Small intestine (tissue), 7 donors: ENCODE data around the gene CDC42BPB. TPM values are rescaled to one million over a fixed set of nuclear protein-coding genes. Genes with fewer than 3 reads are reported as not detected.

Source experiments
- DNase-seq, 2 donors: peaks; one replicate each; pipeline versions ENCODE4 v3.0.0 to v3.0.0-alpha.2; 2013
- FAIRE-seq: peaks from 2 replicates; lab custom pipeline; 2012; peaks lifted over from hg19 to GRCh38; lab: Jason Lieb, UNC
- H3K27ac ChIP-seq, 3 donors: one replicate each; pipeline ENCODE4 v1.5.1; 2013; ENCODE audit warnings: low read length in 2 of 3, mild to moderate bottlenecking in 2 of 3, control low read depth in 1 of 3, inconsistent platforms in 1 of 3, low read depth in 1 of 3, moderate library complexity in 1 of 3
- H3K27me3 ChIP-seq, 3 donors: one replicate each; pipeline ENCODE4 v1.6.1; 2013; ENCODE audit warnings: low read length in 3 of 3, inconsistent platforms in 1 of 3; ENCODE audit not compliant: control insufficient read depth in 3 of 3, insufficient read depth in 3 of 3
- H3K36me3 ChIP-seq, 3 donors: one replicate each; pipeline ENCODE4 v1.6.1; 2013; ENCODE audit warnings: low read length in 3 of 3, inconsistent platforms in 1 of 3, low read depth in 1 of 3, mild to moderate bottlenecking in 1 of 3, moderate library complexity in 1 of 3; ENCODE audit not compliant: control insufficient read depth in 3 of 3, insufficient read depth in 2 of 3
- H3K4me1 ChIP-seq, 3 donors: one replicate each; pipeline ENCODE4 v1.6.1; 2013; ENCODE audit warnings: low read length in 2 of 3, inconsistent platforms in 1 of 3, low read depth in 1 of 3, mild to moderate bottlenecking in 1 of 3, moderate library complexity in 1 of 3; ENCODE audit not compliant: control insufficient read depth in 3 of 3, insufficient read depth in 2 of 3
- H3K4me3 ChIP-seq, 3 donors: one replicate each; pipeline ENCODE4 v1.5.1; 2013; ENCODE audit warnings: low read length in 3 of 3, control low read depth in 1 of 3, inconsistent platforms in 1 of 3, low read depth in 1 of 3, mild to moderate bottlenecking in 1 of 3, moderate library complexity in 1 of 3
- H3K9me3 ChIP-seq, 2 donors: one replicate each; pipeline ENCODE4 v1.6.1; 2013; ENCODE audit warnings: low read depth in 1 of 2, low read length in 1 of 2; ENCODE audit not compliant: control insufficient read depth in 2 of 2, insufficient read depth in 1 of 2
- WGBS, 3 donors: extraction: QIAGEN DNeasy Blood & Tissue Kit; methylation state at CpG; one replicate each; pipeline ENCODE4 v1.1.7; 2013; 5-methylcytosine and 5-hydroxymethylcytosine counted together
- polyA plus RNA-seq, 4 donors: library from polyadenylated mRNA; stranded (reverse) in 3 of 4; unstranded in 1 of 4; fragments of 200-250 nt in 3 of 4; fragments of 120-200 nt in 1 of 4; gene quantifications; one replicate each; pipeline versions ENCODE4 v1.2.1 to v1.2.3, GENCODE V29; 2013
- donor health status: healthy with polysubstance abuse.
- donor health status: control.
- donor health status: control.
- donor health status: Bipolar disorder and iron deficiency.
- donor health status: healthy.

The CDC42BPB gene
- polyA plus RNA-seq, 4 donors, result 29.2 to 69.4 (median 39.5) TPM

DNA sequence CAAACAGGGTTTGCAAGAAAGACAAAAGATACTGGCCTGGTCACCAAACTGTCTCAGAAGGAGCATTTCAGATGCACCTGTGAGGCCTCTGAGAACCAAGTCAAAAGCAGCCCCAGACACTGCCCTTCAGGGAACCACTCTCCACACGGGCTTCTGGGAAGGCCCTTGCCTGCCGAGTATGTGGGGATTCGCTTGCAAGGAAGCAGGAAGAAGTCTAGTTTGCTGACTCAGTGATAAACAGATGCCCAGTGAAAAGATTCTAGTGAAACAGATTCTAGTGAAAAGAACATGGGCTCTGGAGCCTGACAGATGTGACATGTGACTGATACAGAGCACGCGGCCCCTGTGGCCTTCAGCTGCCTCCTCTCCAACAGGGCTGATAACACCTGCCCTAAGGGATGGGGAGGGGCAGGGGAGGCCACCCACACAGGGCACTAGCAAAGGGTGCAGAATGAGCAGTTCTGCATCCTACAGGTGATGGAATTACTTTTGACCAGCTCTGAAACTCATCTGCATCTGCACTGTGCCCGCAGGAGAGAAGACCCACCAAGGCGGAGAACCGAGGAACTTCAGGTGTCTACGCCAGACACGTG, 115.8 kb downstream of the CDC42BPB start:
- H3K27ac ChIP-seq, result no peak overlapping the region
- DNase-seq, result no peak
- FAIRE-seq, result no peak

GRCh38 chr14:102940729-102941362, 116.5 kb downstream of the CDC42BPB start:
- DNase-seq, result no peak
- WGBS, 3 donors, result 84 to 92% (median 88%) methylated on average over 19 of the region's 19 CpGs
- no peak for FAIRE-seq
- Histone ChIP-seq H3K4me3 (no peak overlapping the region), H3K4me1 (no peaks in the 10 kb centered on the region), H3K27ac (no peak overlapping the region), H3K9me3 (no peaks in the 10 kb centered on the region), H3K27me3 (no peaks in the 10 kb centered on the region), H3K36me3 (peaks cover 11 to 96% (median 18%) of the 10 kb centered on the region in 3 donors)

More for the DNA sequence above, 115.8 kb downstream of the CDC42BPB start:
- Histone ChIP-seq H3K36me3 (peaks cover 11 to 98% (median 18%) of the 10 kb centered on the region in 3 donors), H3K9me3 (no peaks in the 10 kb centered on the region), H3K27me3 (no peaks in the 10 kb centered on the region), H3K4me1 (no peaks in the 10 kb centered on the region), H3K4me3 (no peak overlapping the region)
- 77 to 79% (median 77%) methylated on average over 10 of the region's 10 CpGs for WGBS, 3 donors

- peak in 1 of 2 donors; percentile 68 for DNase-seq
- Histone ChIP-seq H3K9me3 (no peaks in the 10 kb centered on the region), H3K4me1 (no peaks in the 10 kb centered on the region), H3K27ac (no peak overlapping the region), H3K4me3 (no peak overlapping the region), H3K36me3 (peaks cover 11 to 90% (median 16%) of the 10 kb centered on the region in 3 donors), H3K27me3 (no peaks in the 10 kb centered on the region)
- 78 to 91% (median 81%) methylated on average over 43 of the region's 43 CpGs for WGBS, 3 donors
- no peak for FAIRE-seq
Observed at GRCh38 chr14:102939820-102940561, 117.4 kb downstream of the CDC42BPB start.

GRCh38 chr14:102939329-102939728, 118.0 kb downstream of the CDC42BPB start:
- no peaks in the 10 kb centered on the region for H3K27me3 ChIP-seq
- no peak for FAIRE-seq
- no peaks in the 10 kb centered on the region for H3K9me3 ChIP-seq
- H3K36me3 ChIP-seq, result peaks cover 11 to 89% (median 16%) of the 10 kb centered on the region in 3 donors
- H3K27ac ChIP-seq, result no peak overlapping the region
- no peak for DNase-seq
- no peaks in the 10 kb centered on the region for H3K4me1 ChIP-seq
- H3K4me3 ChIP-seq, result no peak overlapping the region
- 91 to 98% (median 96%) methylated on average over 18 of the region's 18 CpGs for WGBS, 3 donors

GRCh38 chr14:102938191-102938590, 119.2 kb downstream of the CDC42BPB start:
- DNase-seq, result no peak
- Histone ChIP-seq H3K36me3 (peaks cover 11 to 88% (median 14%) of the 10 kb centered on the region in 3 donors), H3K27me3 (no peaks in the 10 kb centered on the region), H3K9me3 (no peaks in the 10 kb centered on the region), H3K4me1 (no peaks in the 10 kb centered on the region), H3K27ac (no peak overlapping the region), H3K4me3 (no peak overlapping the region)
- FAIRE-seq, result no peak
- WGBS, 3 donors, result 93 to 95% (median 94%) methylated on average over 12 of the region's 12 CpGs

DNA sequence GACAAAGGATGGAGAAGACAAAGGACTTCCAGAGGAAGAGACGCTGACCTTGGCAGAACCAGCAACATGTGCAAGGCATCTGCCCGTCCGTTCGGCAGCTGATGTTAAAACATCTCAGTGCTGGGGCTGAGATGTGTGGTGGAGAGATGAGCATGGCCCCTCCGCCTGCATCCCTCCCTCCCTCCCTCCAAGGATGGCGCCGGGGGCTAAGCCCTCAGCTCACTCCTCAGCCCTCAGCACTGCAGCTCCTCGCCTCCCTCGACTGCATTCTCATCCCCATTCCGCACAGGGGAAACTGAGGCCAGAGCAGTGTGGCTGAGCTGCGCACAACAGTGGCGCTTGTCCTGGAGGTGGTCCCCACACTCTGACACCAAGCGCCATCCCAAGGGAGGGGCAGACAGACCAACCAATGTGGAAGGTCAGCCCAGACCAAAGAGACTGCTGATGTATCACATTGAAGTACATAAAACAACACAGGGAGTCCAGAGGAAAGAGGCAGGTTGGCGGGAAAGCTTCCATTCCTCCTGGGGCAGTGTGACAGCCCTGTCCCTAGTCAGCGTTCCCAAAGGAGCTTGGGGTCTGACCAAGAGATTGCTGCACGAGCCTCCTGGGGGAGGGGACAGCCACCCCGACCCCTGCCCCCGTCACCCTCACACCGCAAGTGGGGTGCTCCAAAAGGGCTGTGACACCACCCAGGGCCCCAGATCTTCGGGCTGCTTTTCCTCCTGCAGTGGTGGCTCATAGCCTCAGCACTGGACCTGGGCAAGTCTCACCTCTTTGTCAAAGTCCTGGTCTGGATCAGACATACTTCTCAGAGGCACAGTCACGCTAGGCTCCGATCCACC, 119.8 kb downstream of the CDC42BPB start:
- FAIRE-seq (no peak), DNase-seq (no peak)
- H3K27me3 ChIP-seq, result no peaks in the 10 kb centered on the region
- no peaks in the 10 kb centered on the region for H3K4me1 ChIP-seq
- no peak overlapping the region for H3K27ac ChIP-seq
- whole genome bisulfite sequencing, 3 donors, result 92 to 95% (median 95%) methylated on average over 21 to 22 of the region's 22 CpGs
- H3K9me3 ChIP-seq, result no peaks in the 10 kb centered on the region
- H3K4me3 ChIP-seq, result no peak overlapping the region
- peaks cover 10 to 87% (median 13%) of the 10 kb centered on the region in 3 donors for H3K36me3 ChIP-seq

GRCh38 chr14:102935756-102936155, 121.6 kb downstream of the CDC42BPB start:
- H3K27me3 ChIP-seq, result peaks cover 0 to 2% (median 0%) of the 10 kb centered on the region in 3 donors
- H3K9me3 ChIP-seq, result no peaks in the 10 kb centered on the region
- no peak overlapping the region for H3K27ac ChIP-seq
- H3K4me3 ChIP-seq, result no peak overlapping the region
- H3K36me3 ChIP-seq, result peaks cover 11 to 88% (median 14%) of the 10 kb centered on the region in 3 donors
- DNase-seq (no peak), FAIRE-seq (no peak)
- 83 to 92% (median 86%) methylated on average over 4 of the region's 4 CpGs for WGBS, 3 donors
- peaks cover 0 to 11% (median 0%) of the 10 kb centered on the region in 3 donors for H3K4me1 ChIP-seq
